Panc1 (cell line): Measurements from ENCODE around the gene NEB. TPM values are rescaled to one million over a fixed set of nuclear protein-coding genes. Genes with fewer than 3 reads are reported as not detected.

Experiments used
- ATAC-seq: fragments of 200-7000 bp; cut with Tn5 transposase; 2 replicates; pipeline ENCODE4 v1.9.1; 2020; ENCODE audit warnings: mild to moderate bottlenecking, moderate library complexity
- BruUV-seq: library from RNA; stranded (reverse); fragments of 400-500 nt; replicated peaks from 2 replicates; lab custom pipeline; 2021; lab: Mats Ljungman, UMichigan
- CTCF ChIA-PET: fragments of 300-600 bp; sonication (Branson Sonifier 250); formaldehyde crosslinking; loops from one replicate; lab custom pipeline; 2022; ENCODE audit warnings: antibody characterized with exemption; lab: Charles Lee
- POLR2A ChIA-PET: fragments of 300-600 bp; sonication (Branson Sonifier 250); formaldehyde crosslinking; loops from one replicate; lab custom pipeline; 2022; ENCODE audit warnings: antibody characterized with exemption; lab: Charles Lee
- DNase-seq: peaks from one replicate; pipeline ENCODE4 v3.0.0-alpha.2; 2010; ENCODE audit warnings: low read depth, low spot score
- H3K27ac ChIP-seq: 2 replicates; pipeline ENCODE4 v1.5.1; 2011; ENCODE audit warnings: mild to moderate bottlenecking, low read length, inconsistent platforms
- H3K27me3 ChIP-seq: fragments of 200-500 bp; sonication (Bioruptor generic); 2 replicates; pipeline ENCODE4 v1.6.0; 2014; ENCODE audit warnings: low read length, inconsistent platforms; ENCODE audit not compliant: control insufficient read depth, insufficient read depth
- H3K36me3 ChIP-seq: fragments of 200-500 bp; sonication (Bioruptor generic); 2 replicates; pipeline ENCODE4 v1.5.1; 2014; ENCODE audit warnings: inconsistent platforms, mild to moderate bottlenecking, low read length, moderate library complexity; ENCODE audit not compliant: control insufficient read depth, insufficient read depth
- H3K4me1 ChIP-seq: 2 replicates; pipeline ENCODE4 v1.5.1; 2011; ENCODE audit warnings: inconsistent platforms, mild to moderate bottlenecking, low read length, moderate library complexity; ENCODE audit not compliant: control insufficient read depth, insufficient read depth
- H3K4me3 ChIP-seq, 2 experiments: 2 replicates each; pipeline ENCODE4 v1.5.1; 2011 to 2012; ENCODE audit warnings: low read depth in 2 of 2, low read length in 2 of 2, mild to moderate bottlenecking in 2 of 2, inconsistent platforms in 1 of 2, moderate library complexity in 1 of 2
- H3K9me3 ChIP-seq: fragments of 200-500 bp; sonication (Bioruptor generic); 2 replicates; pipeline ENCODE4 v1.5.1; 2014; ENCODE audit warnings: low read depth, mild to moderate bottlenecking, inconsistent platforms, low read length, moderate library complexity; ENCODE audit not compliant: control insufficient read depth, insufficient read depth
- CTCF ChIP-seq: fragments of 450-650 bp; IDR thresholded peaks from 2 replicates; pipeline ENCODE4 v1.5.1; 2017; ENCODE audit warnings: mild to moderate bottlenecking
- POLR2AphosphoS5 ChIP-seq: IDR thresholded peaks from 2 replicates; pipeline ENCODE4 v1.6.1; 2012; ENCODE audit warnings: mild to moderate bottlenecking, low read depth, low read length, moderate library complexity
- SIN3A ChIP-seq: IDR thresholded peaks from 2 replicates; pipeline ENCODE4 v1.6.1; 2012; ENCODE audit warnings: low read depth, mild to moderate bottlenecking, low read length, moderate library complexity, borderline replicate concordance; ENCODE audit not compliant: insufficient read depth
- TCF7L2 ChIP-seq: IDR thresholded peaks from 2 replicates; pipeline ENCODE4 v1.6.1; 2011; ENCODE audit warnings: mild to moderate bottlenecking, low read depth, low read length, inconsistent platforms
- in situ Hi-C: cut with HindIII; loops from 2 replicates; pipeline ENCODE4 v1.10.0; 2016; ENCODE audit warnings: low sequenced_read_pairs, low pct_unique_long_range_greater_than_20kb
- intact Hi-C: fragments of 100-400 bp; cut with micrococcal nuclease; formaldehyde crosslinking; loops from one replicate; pipeline ENCODE4 v1.10.0; 2022; ENCODE audit not compliant: unreplicated experiment
- total RNA-seq: library from RNA; stranded (reverse); gene quantifications from one replicate; pipeline ENCODE4 v1.2.1, GENCODE V29; 2021; ENCODE audit not compliant: unreplicated experiment
- TF ChIP-seq, protein P1 (sequence below), 2 experiments: IDR thresholded peaks; 2 replicates each; pipeline ENCODE4 v1.6.1; 2011 to 2012; ENCODE audit warnings: low read depth in 2 of 2, control low read depth in 1 of 2, low read length in 1 of 2, mild to moderate bottlenecking in 1 of 2, moderate library complexity in 1 of 2; ENCODE audit not compliant: insufficient read depth in 1 of 2

NEB gene
- total RNA-seq, 1 experiment from 2014 or later: 0.10 TPM

- TF ChIP-seq SIN3A (no peak), TCF7L2 (no peak), POLR2AphosphoS5 (no peak), CTCF (no peak)
- TF ChIP-seq, protein P1, sequence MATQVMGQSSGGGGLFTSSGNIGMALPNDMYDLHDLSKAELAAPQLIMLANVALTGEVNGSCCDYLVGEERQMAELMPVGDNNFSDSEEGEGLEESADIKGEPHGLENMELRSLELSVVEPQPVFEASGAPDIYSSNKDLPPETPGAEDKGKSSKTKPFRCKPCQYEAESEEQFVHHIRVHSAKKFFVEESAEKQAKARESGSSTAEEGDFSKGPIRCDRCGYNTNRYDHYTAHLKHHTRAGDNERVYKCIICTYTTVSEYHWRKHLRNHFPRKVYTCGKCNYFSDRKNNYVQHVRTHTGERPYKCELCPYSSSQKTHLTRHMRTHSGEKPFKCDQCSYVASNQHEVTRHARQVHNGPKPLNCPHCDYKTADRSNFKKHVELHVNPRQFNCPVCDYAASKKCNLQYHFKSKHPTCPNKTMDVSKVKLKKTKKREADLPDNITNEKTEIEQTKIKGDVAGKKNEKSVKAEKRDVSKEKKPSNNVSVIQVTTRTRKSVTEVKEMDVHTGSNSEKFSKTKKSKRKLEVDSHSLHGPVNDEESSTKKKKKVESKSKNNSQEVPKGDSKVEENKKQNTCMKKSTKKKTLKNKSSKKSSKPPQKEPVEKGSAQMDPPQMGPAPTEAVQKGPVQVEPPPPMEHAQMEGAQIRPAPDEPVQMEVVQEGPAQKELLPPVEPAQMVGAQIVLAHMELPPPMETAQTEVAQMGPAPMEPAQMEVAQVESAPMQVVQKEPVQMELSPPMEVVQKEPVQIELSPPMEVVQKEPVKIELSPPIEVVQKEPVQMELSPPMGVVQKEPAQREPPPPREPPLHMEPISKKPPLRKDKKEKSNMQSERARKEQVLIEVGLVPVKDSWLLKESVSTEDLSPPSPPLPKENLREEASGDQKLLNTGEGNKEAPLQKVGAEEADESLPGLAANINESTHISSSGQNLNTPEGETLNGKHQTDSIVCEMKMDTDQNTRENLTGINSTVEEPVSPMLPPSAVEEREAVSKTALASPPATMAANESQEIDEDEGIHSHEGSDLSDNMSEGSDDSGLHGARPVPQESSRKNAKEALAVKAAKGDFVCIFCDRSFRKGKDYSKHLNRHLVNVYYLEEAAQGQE (IDR thresholded peaks at IDR 0.05; ENCODE audit: insufficient read depth in 1 of 2, low read depth in 2 of 2, low read length in 1 of 2): no peak
- H3K4me1 ChIP-seq: no peaks in the 10 kb centered on the region
- H3K4me3 ChIP-seq: no peak overlapping the region
- BruUV-seq: no TSS peak
- H3K9me3 ChIP-seq: no peaks in the 10 kb centered on the region
- no peaks in the 10 kb centered on the region for H3K36me3 ChIP-seq
- in situ Hi-C loops (no loop called here), intact Hi-C loops (no loop called here)
- ATAC-seq (no peak), DNase-seq (no peak)
- ChIA-PET CTCF (no interaction called here), POLR2A (no interaction called here)
- H3K27me3 ChIP-seq: peaks cover 12% of the 10 kb centered on the region; the same call in 1 of the 2 replicates
- no peak overlapping the region for H3K27ac ChIP-seq
Observed at GRCh38 chr2:151655663-151656398, 78.4 kb downstream of the NEB start.

- Histone ChIP-seq H3K36me3 (no peaks in the 10 kb centered on the region), H3K27ac (no peak overlapping the region), H3K4me1 (no peaks in the 10 kb centered on the region), H3K4me3 (no peak overlapping the region), H3K27me3 (peaks cover 12% of the 10 kb centered on the region; the same call in 1 of the 2 replicates), H3K9me3 (no peaks in the 10 kb centered on the region)
- no peak for ATAC-seq
- DNase-seq: no peak
- in situ Hi-C loops (no loop called here), intact Hi-C loops (no loop called here)
- CTCF ChIA-PET: no interaction called here
- no TSS peak for BruUV-seq
- POLR2A ChIA-PET: no interaction called here
- TF ChIP-seq CTCF (no peak), POLR2AphosphoS5 (no peak), TCF7L2 (no peak), SIN3A (no peak)
- TF ChIP-seq, protein P1 (IDR thresholded peaks at IDR 0.05; ENCODE audit: insufficient read depth in 1 of 2, low read depth in 2 of 2, low read length in 1 of 2): no peak
Observed at GRCh38 chr2:151654891-151655290, 79.4 kb downstream of the NEB start.
